Measurements from ENCODE around the gene PPP1R13L. TPM values are rescaled to one million over a fixed set of nuclear protein-coding genes. Genes with fewer than 3 reads are reported as not detected.
A peak's percentile ranks its signal among the peaks of the same experiment; 100 is the strongest.
"Not testable (repeated sequence)": the region's sequence is repeated elsewhere in the genome, so short reads cannot be mapped to it uniquely, and the experiment has no call there.

Gene PPP1R13L
- total RNA-seq, 4 donors from 2014 or later, result 5.5 to 15.5 (median 9.3) TPM

DNA sequence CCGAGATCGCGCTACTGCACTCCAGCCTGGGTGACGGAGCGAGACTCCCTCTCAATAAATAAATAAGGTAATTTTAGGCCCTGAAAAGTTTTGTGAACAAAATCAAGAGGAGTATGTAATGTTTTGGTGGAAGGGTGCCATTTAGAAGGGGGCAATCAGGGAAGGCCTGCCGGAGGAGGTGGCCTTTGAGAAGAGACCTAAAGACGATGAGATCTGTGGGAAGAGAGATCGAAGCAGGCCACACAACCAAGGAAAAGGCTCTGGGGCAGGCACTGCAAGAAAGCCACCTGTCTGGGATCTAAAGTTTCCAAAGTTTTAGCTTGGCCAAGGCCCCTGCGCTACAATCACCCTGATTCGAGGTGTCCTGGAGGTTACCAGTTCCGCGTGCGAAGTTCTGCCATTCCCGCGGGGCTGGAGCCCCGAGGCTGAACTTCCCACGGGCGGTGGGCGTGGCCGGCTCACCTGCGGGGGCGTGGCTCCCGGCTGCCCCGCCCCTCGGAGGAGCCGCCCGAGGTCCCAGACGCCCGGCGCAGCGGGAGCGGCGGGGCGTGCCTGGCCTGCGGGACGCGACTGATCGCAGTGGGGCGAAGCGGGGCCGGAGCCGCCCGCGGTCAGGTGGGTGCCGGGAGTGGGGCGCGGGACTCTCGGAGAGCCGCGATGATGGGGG is 64.5 kb downstream of the PPP1R13L start, which contains the start of gene KLC3:
Gene KLC3, plus strand, starts transcription at position 519 of the 667 bp plus-strand sequence. CDS start 4,792 bp downstream, outside the sequence.
- no peak for ATAC-seq
- H3K36me3 ChIP-seq, result no peaks in the 10 kb centered on the region
- no peak within 1 kb of the TSS for H3K27ac ChIP-seq
- peaks cover 69% of the 10 kb centered on the region for H3K27me3 ChIP-seq
- 38 to 48% methylated on average over 5 to 8 of the region's 50 CpGs for WGBS, 2 donors (ENCODE audit: low coverage in 1 of 2)
- H3K4me3 ChIP-seq, result peak within 1 kb of the TSS in 1 of 2 donors; percentile 26
- TF ChIP-seq POLR2AphosphoS5 (IDR thresholded peaks at IDR 0.05) (no peak), POLR2A (IDR thresholded peaks at IDR 0.05) (no peak), EP300 (IDR thresholded peaks at IDR 0.05) (no peak)
- TF ChIP-seq, protein P1, sequence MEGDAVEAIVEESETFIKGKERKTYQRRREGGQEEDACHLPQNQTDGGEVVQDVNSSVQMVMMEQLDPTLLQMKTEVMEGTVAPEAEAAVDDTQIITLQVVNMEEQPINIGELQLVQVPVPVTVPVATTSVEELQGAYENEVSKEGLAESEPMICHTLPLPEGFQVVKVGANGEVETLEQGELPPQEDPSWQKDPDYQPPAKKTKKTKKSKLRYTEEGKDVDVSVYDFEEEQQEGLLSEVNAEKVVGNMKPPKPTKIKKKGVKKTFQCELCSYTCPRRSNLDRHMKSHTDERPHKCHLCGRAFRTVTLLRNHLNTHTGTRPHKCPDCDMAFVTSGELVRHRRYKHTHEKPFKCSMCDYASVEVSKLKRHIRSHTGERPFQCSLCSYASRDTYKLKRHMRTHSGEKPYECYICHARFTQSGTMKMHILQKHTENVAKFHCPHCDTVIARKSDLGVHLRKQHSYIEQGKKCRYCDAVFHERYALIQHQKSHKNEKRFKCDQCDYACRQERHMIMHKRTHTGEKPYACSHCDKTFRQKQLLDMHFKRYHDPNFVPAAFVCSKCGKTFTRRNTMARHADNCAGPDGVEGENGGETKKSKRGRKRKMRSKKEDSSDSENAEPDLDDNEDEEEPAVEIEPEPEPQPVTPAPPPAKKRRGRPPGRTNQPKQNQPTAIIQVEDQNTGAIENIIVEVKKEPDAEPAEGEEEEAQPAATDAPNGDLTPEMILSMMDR (IDR thresholded peaks at IDR 0.05), result no peak
- peaks cover 0 to 19% (median 5%) of the 10 kb centered on the region in 3 donors for H3K4me1 ChIP-seq
- no peaks in the 10 kb centered on the region for H3K9me3 ChIP-seq

DNA sequence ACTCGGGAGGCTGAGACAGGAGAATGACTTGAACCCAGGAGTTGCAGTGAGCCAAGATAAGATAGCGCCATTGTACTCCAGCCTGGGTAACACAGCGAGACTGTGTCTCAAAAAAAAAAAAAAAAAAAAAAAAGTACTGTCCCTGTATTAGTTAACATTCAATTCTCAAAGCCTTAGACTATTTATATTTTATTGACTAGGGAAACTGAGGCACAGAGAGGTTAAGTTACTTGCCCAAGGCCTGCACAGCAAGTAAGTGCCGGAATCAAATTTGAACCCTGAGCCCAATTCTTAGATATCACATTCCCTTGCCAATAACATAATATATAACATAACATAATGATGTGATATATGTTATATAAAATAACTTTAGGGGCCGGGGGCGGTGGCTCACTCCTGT is 65.2 kb downstream of the PPP1R13L start:
- Histone ChIP-seq H3K27me3 (peaks cover 61% of the 10 kb centered on the region), H3K36me3 (no peaks in the 10 kb centered on the region), H3K27ac (no peak overlapping the region), H3K9me3 (no peaks in the 10 kb centered on the region), H3K4me1 (peaks cover 0 to 19% (median 5%) of the 10 kb centered on the region in 3 donors), H3K4me3 (no peak overlapping the region)
- WGBS, 2 donors (ENCODE audit: low coverage in 1 of 2), result 74 to 79% methylated on average over 3 to 5 of the region's 6 CpGs
- ATAC-seq, result no peak
- TF ChIP-seq EP300 (IDR thresholded peaks at IDR 0.05) (no peak), POLR2AphosphoS5 (IDR thresholded peaks at IDR 0.05) (no peak), POLR2A (IDR thresholded peaks at IDR 0.05) (no peak)
- TF ChIP-seq, protein P1 (IDR thresholded peaks at IDR 0.05), result no peak

DNA sequence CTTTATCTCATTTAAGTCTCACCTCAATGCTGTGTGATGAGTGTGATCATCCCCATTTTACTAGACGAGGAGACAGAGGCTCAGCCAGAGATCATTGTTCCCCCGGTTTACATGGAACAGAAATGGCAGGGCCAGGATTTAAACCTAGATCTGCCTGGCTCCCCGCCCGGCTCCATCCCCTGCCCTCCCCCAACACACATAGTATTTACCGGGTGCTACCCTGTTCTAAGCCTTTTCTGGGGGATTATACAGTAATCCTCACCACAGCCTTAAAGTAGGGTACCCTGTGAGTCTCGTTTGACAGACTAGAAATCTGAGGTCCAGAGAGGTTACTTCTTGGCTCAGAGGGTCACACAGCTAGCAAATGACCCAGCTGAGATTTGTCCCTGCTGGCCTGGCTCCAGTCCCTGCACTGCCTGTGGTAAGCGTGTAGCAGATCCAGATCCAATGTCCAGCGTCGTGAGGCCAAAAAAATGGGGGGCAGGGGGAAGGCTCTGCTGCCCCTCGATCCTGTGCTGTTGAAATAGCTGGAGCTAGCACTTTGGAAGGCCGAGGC is 68.1 kb downstream of the PPP1R13L start:
- H3K27ac ChIP-seq, result no peak overlapping the region
- H3K27me3 ChIP-seq, result peaks cover 42% of the 10 kb centered on the region
- TF ChIP-seq EP300 (IDR thresholded peaks at IDR 0.05), result no peak
- no peak for TF ChIP-seq POLR2AphosphoS5 (IDR thresholded peaks at IDR 0.05)
- TF ChIP-seq POLR2A (IDR thresholded peaks at IDR 0.05), result no peak
- TF ChIP-seq, protein P1 (IDR thresholded peaks at IDR 0.05), result no peak
- no peaks in the 10 kb centered on the region for H3K9me3 ChIP-seq
- ATAC-seq, result no peak
- WGBS, 2 donors (ENCODE audit: low coverage in 1 of 2), result 36 to 54% methylated on average over 7 to 9 of the region's 11 CpGs
- no peaks in the 10 kb centered on the region for H3K36me3 ChIP-seq
- H3K4me3 ChIP-seq, result no peak overlapping the region
- peaks cover 0 to 19% (median 5%) of the 10 kb centered on the region in 3 donors for H3K4me1 ChIP-seq

DNA sequence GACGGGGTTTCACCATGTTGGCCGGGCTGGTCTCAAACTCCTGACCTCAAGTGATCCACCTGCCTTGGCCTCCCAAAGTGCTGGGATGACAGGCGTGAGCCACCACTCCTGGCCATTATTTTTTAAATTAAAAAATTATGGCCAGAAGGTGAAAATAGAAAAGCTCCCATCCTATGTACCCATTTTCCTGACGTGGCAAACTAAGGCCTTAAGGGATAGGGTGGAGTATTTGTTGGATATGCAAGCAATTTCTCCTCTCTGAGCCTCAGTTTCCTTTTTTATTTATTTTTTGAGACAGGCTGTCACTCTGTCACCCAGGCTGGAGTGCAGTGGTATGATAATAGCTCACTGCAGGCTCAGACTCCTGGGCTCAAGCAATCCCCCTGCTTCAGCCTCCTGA is 70.0 kb downstream of the PPP1R13L start:
- not testable (repeated sequence) for H3K4me3 ChIP-seq, H3K4me1 ChIP-seq, H3K36me3 ChIP-seq, H3K27ac ChIP-seq, ATAC-seq, H3K9me3 ChIP-seq
- 75 to 92% methylated on average over 2 to 3 of the region's 4 CpGs for WGBS, 2 donors (ENCODE audit: low coverage in 1 of 2)
- peaks cover 23% of the 10 kb centered on the region for H3K27me3 ChIP-seq

DNA sequence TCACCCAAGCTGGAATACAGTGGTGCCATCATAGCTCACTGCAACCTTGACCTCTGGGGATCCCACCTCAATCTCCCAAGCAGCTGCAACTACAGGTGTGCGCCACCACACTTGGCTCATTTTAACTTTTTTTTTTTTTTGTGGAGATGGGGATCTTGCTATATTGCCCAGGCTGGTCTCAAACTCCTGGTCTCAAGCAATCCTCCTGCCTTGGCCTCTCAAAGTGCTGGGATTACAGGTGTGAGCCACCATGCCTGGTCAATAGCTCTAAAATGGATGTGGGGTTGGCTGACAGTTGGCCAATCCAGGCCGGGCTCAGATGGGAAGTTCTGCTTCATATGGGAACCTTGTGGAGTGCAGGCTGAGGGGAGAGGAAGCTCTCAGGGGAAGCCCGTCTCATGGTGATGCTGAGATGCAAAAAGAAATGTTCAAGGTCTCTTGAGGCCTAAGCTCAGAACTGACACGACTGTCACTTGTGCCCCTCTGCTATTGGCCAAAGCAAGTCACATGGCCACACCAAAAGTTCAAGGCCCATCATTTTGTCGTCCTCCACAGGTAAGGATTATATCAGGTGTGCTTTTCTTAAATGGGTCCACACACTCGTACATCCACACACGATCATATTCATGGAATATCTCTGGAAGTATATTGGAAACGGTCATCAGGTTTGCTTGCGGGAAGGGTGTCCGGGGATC is 71.1 kb downstream of the PPP1R13L start:
- Histone ChIP-seq H3K9me3 (no peaks in the 10 kb centered on the region), H3K36me3 (no peaks in the 10 kb centered on the region), H3K27ac (no peak overlapping the region), H3K27me3 (peaks cover 12% of the 10 kb centered on the region), H3K4me1 (peaks cover 0 to 7% (median 0%) of the 10 kb centered on the region in 3 donors), H3K4me3 (no peak overlapping the region)
- no peak for ATAC-seq
- WGBS, 2 donors (ENCODE audit: low coverage in 1 of 2), result 66 to 88% methylated on average over 5 to 8 of the region's 10 CpGs
- no peak for TF ChIP-seq POLR2AphosphoS5 (IDR thresholded peaks at IDR 0.05)
- TF ChIP-seq, protein P1 (IDR thresholded peaks at IDR 0.05), result no peak
- no peak for TF ChIP-seq POLR2A (IDR thresholded peaks at IDR 0.05)
- TF ChIP-seq EP300 (IDR thresholded peaks at IDR 0.05), result no peak

Data from gastroesophageal sphincter (tissue), 4 donors.